ENCODE measurements around the gene CRLF3.

DNA sequence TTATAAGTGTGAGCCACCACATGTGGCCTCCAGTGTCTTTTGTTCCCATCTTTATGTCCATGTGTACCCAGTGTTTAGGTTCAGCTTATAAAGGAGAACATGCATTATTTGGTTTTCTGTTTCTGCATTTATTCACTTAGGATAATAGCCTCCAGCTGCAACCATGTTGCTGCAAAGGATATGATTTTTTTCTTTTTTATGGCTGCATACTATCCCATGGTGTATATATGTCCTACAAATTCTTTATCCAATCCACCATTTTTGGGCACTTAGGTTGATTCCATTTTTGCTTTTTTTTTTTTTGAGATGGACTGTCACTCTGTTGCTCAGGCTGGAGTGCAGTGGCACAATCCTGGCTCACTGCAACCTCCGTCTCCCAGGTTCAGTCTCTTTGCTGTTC is 40.1 kb upstream of the CRLF3 start:
- TF ChIP-seq POLR2A (IDR thresholded peaks at IDR 0.05; ENCODE audit: low read depth, low read length) (no peak), POLR2AphosphoS5 (IDR thresholded peaks at IDR 0.05; ENCODE audit: low read depth, low read length) (no peak)
